Endodermal cell (in vitro differentiated cells): Measurements from ENCODE around the gene RCN1. TPM values are rescaled to one million over a fixed set of nuclear protein-coding genes. Genes with fewer than 3 reads are reported as not detected.

Source experiments
- DNase-seq: peaks from one replicate; pipeline ENCODE4 v3.0.0-alpha.2; 2017
- H3K27ac ChIP-seq: 2 replicates; pipeline ENCODE4 v1.5.1; 2013; ENCODE audit warnings: mild to moderate bottlenecking, low read depth, low read length, moderate library complexity
- H3K27me3 ChIP-seq: 2 replicates; pipeline ENCODE4 v1.6.1; 2013; ENCODE audit warnings: mild to moderate bottlenecking, low read length, moderate library complexity; ENCODE audit not compliant: insufficient read depth, control insufficient read depth, poor library complexity, severe bottlenecking
- H3K36me3 ChIP-seq: 2 replicates; pipeline ENCODE4 v1.7.0; 2013; ENCODE audit warnings: mild to moderate bottlenecking, low read length, moderate library complexity; ENCODE audit not compliant: control insufficient read depth, insufficient read depth
- H3K4me1 ChIP-seq: one replicate; pipeline ENCODE4 v1.7.0; 2013; ENCODE audit warnings: low read length; ENCODE audit not compliant: control insufficient read depth, insufficient read depth
- H3K4me3 ChIP-seq: 2 replicates; pipeline ENCODE4 v1.5.1; 2013; ENCODE audit warnings: mild to moderate bottlenecking, low read length, moderate library complexity
- H3K9ac ChIP-seq: 2 replicates; pipeline ENCODE4 v1.6.1; 2013; ENCODE audit warnings: mild to moderate bottlenecking, low read length, moderate library complexity; ENCODE audit not compliant: poor library complexity, severe bottlenecking; ENCODE audit errors: extremely low read depth
- H3K9me3 ChIP-seq: 2 replicates; pipeline ENCODE4 v1.6.1; 2013; ENCODE audit warnings: mild to moderate bottlenecking, low read length, moderate library complexity; ENCODE audit not compliant: control insufficient read depth
- H3K27ac Mint-ChIP-seq: 2 replicates; pipeline ENCODE4 v1.8.0; 2020; ENCODE audit warnings: mixed read lengths
- H3K27me3 Mint-ChIP-seq: 2 replicates; pipeline ENCODE4 v1.8.0; 2021; ENCODE audit warnings: mild to moderate bottlenecking, mixed read lengths; ENCODE audit not compliant: insufficient read depth
- H3K36me3 Mint-ChIP-seq: 2 replicates; pipeline ENCODE4 v1.8.0; 2020; ENCODE audit warnings: low read depth, mixed read lengths
- H3K4me1 Mint-ChIP-seq: 2 replicates; pipeline ENCODE4 v1.8.0; 2020; ENCODE audit warnings: mixed read lengths
- H3K4me3 Mint-ChIP-seq: 2 replicates; pipeline ENCODE4 v1.8.0; 2020; ENCODE audit warnings: mild to moderate bottlenecking, moderate library complexity, mixed read lengths
- H3K9me3 Mint-ChIP-seq: 2 replicates; pipeline ENCODE4 v1.8.0; 2020; ENCODE audit warnings: mild to moderate bottlenecking, mixed read lengths
- CTCF ChIP-seq: fragments of 200-600 bp; sonication (generic); conservative IDR thresholded peaks from 2 replicates; pipeline ENCODE4 v1.5.0; 2021; ENCODE audit warnings: antibody characterized with exemption, mild to moderate bottlenecking
- WGBS, 2 experiments: methylation state at CpG; one replicate each; pipeline versions ENCODE4 v1.1.5 to v1.1.7; 2013; ENCODE audit warnings: missing lambda C conversion rate in 2 of 2, mixed read lengths in 1 of 2; ENCODE audit not compliant: insufficient coverage in 1 of 2, insufficient read length in 1 of 2; 5-methylcytosine and 5-hydroxymethylcytosine counted together
- total RNA-seq, 2 donors: library from RNA; stranded (reverse); fragmentation: NEBNext Ultra II Directional in 1 of 2; extraction: Animal tissue kit (Norgen Biotek cat#: 25700) in 1 of 2; gene quantifications; 2 replicates in 1 of 2; 3 replicates in 1 of 2; pipeline ENCODE4 v1.2.1, GENCODE V29; 2021

The RCN1 gene
- total RNA-seq, 2 donors from 2014 or later: 99.5 to 136 TPM

- no peak overlapping the region for H3K4me3 ChIP-seq
- WGBS, 2 experiments: 90 to 94% methylated on average over 4 to 5 of the region's 5 CpGs
Measured at GRCh38 chr11:32070692-32071091, 20.2 kb upstream of the RCN1 start.

GRCh38 chr11:32071811-32072210 lies 19.1 kb upstream of the RCN1 start:
- Mint-ChIP-seq H3K27ac (no peak overlapping the region), H3K4me3 (no peak overlapping the region), H3K9me3 (no peaks in the 10 kb centered on the region), H3K27me3 (peaks cover 6% of the 10 kb centered on the region), H3K36me3 (no peaks in the 10 kb centered on the region), H3K4me1 (peaks cover 5% of the 10 kb centered on the region)
- peaks cover 9% of the 10 kb centered on the region for H3K27me3 ChIP-seq
- 61 to 79% methylated on average over 4 of the region's 4 CpGs for WGBS, 2 experiments
- TF ChIP-seq CTCF: peak; percentile 70
- H3K9me3 ChIP-seq: no peaks in the 10 kb centered on the region
- no peaks in the 10 kb centered on the region for H3K36me3 ChIP-seq
- DNase-seq: no peak
- H3K4me3 ChIP-seq: no peak overlapping the region
- H3K27ac ChIP-seq: no peak overlapping the region
- no peaks in the 10 kb centered on the region for H3K4me1 ChIP-seq
- no peak overlapping the region for H3K9ac ChIP-seq

More at GRCh38 chr11:32070692-32071091, 20.2 kb upstream of the RCN1 start:
- H3K9me3 Mint-ChIP-seq: no peaks in the 10 kb centered on the region
- Histone ChIP-seq H3K9me3 (no peaks in the 10 kb centered on the region), H3K36me3 (no peaks in the 10 kb centered on the region), H3K9ac (no peak overlapping the region), H3K4me1 (no peaks in the 10 kb centered on the region), H3K27me3 (peaks cover 9% of the 10 kb centered on the region), H3K27ac (no peak overlapping the region)
- H3K4me3 Mint-ChIP-seq: no peak overlapping the region
- H3K36me3 Mint-ChIP-seq: no peaks in the 10 kb centered on the region
- peaks cover 6% of the 10 kb centered on the region for H3K27me3 Mint-ChIP-seq
- DNase-seq: no peak
- H3K27ac Mint-ChIP-seq: no peak overlapping the region
- peaks cover 7% of the 10 kb centered on the region for H3K4me1 Mint-ChIP-seq
- no peak for TF ChIP-seq CTCF

GRCh38 chr11:32072872-32073643 lies 17.8 kb upstream of the RCN1 start:
- peaks cover 5% of the 10 kb centered on the region for H3K4me1 Mint-ChIP-seq
- no peak overlapping the region for H3K4me3 ChIP-seq

More at GRCh38 chr11:32072872-32073643, 17.8 kb upstream of the RCN1 start:
- H3K27me3 ChIP-seq: peaks cover 3% of the 10 kb centered on the region
- H3K27ac Mint-ChIP-seq: no peak overlapping the region
- H3K36me3 Mint-ChIP-seq: no peaks in the 10 kb centered on the region
- H3K36me3 ChIP-seq: no peaks in the 10 kb centered on the region
- H3K27ac ChIP-seq: no peak overlapping the region
- no peaks in the 10 kb centered on the region for H3K9me3 Mint-ChIP-seq
- WGBS, 2 experiments: 74 to 81% methylated on average over 5 to 11 of the region's 12 CpGs
- no peaks in the 10 kb centered on the region for H3K9me3 ChIP-seq
- H3K9ac ChIP-seq: no peak overlapping the region
- peaks cover 6% of the 10 kb centered on the region for H3K27me3 Mint-ChIP-seq
- no peak for TF ChIP-seq CTCF
- DNase-seq: no peak
- no peak overlapping the region for H3K4me3 Mint-ChIP-seq
- H3K4me1 ChIP-seq: no peaks in the 10 kb centered on the region
